DOHH2 (cell line): ENCODE data around the gene MAGEC1.

Experiments
- H3F3A ChIP-seq: fragments of 200-600 bp; sonication (generic), shearing (Covaris generic); 2 replicates; pipeline ENCODE4 v1.6.0; 2016; ENCODE audit warnings: antibody characterized with exemption, mild to moderate bottlenecking; ENCODE audit not compliant: control insufficient read depth, insufficient read depth
- H3K27ac ChIP-seq: fragments of 200-600 bp; sonication (generic); 2 replicates; pipeline ENCODE4 v1.5.1; 2014; ENCODE audit warnings: low read depth, mild to moderate bottlenecking, low read length, moderate library complexity
- H3K27me3 ChIP-seq: fragments of 200-600 bp; sonication (generic); 2 replicates; pipeline ENCODE4 v1.6.1; 2014; ENCODE audit warnings: mild to moderate bottlenecking, low read length, mixed read lengths; ENCODE audit not compliant: control insufficient read depth
- H3K36me3 ChIP-seq: fragments of 200-600 bp; sonication (generic); 2 replicates; pipeline ENCODE4 v1.6.1; 2014; ENCODE audit warnings: mild to moderate bottlenecking, low read length, moderate library complexity, mixed read lengths; ENCODE audit not compliant: control insufficient read depth
- H3K4me1 ChIP-seq: fragments of 200-600 bp; sonication (generic); 2 replicates; pipeline ENCODE4 v1.6.1; 2014; ENCODE audit warnings: mild to moderate bottlenecking, low read length, mixed read lengths; ENCODE audit not compliant: control insufficient read depth
- H3K4me2 ChIP-seq: fragments of 200-600 bp; sonication (generic); 2 replicates; pipeline ENCODE4 v1.6.0; 2014; ENCODE audit warnings: mild to moderate bottlenecking, low read length, moderate library complexity
- H3K4me3 ChIP-seq: fragments of 200-600 bp; sonication (generic); 2 replicates; pipeline ENCODE4 v1.5.1; 2014; ENCODE audit warnings: mild to moderate bottlenecking, low read length, mixed read lengths
- H3K79me2 ChIP-seq: fragments of 200-600 bp; sonication (generic); 2 replicates; pipeline ENCODE4 v1.6.1; 2014; ENCODE audit warnings: mild to moderate bottlenecking, low read length, mixed read lengths; ENCODE audit not compliant: control insufficient read depth
- H3K9me2 ChIP-seq: fragments of 200-600 bp; sonication (generic); replicated peaks from 2 replicates; pipeline ENCODE4 v1.6.1; 2014; ENCODE audit warnings: mild to moderate bottlenecking, low read length, mixed read lengths; ENCODE audit not compliant: control insufficient read depth
- H3K9me3 ChIP-seq: fragments of 200-600 bp; sonication (generic); 2 replicates; pipeline ENCODE4 v1.6.1; 2014; ENCODE audit warnings: antibody characterized with exemption, low read length, mixed read lengths; ENCODE audit not compliant: control insufficient read depth, insufficient read depth
- H4K20me1 ChIP-seq: fragments of 200-600 bp; sonication (generic); 2 replicates; pipeline ENCODE4 v1.6.0; 2014; ENCODE audit warnings: low read depth, mild to moderate bottlenecking, antibody characterized with exemption, low read length, moderate library complexity; ENCODE audit not compliant: control insufficient read depth, insufficient read depth
- EZH2phosphoT487 ChIP-seq: fragments of 200-600 bp; sonication (generic); IDR thresholded peaks from 2 replicates; pipeline ENCODE4 v1.6.1; 2017; ENCODE audit warnings: borderline replicate concordance, mild to moderate bottlenecking, antibody characterized with exemption, low read length, moderate library complexity, mixed read lengths
- TF ChIP-seq, protein P1 (sequence below): fragments of 200-600 bp; sonication (generic); IDR thresholded peaks from one replicate; pipeline ENCODE4 v1.5.1; 2014; ENCODE audit warnings: antibody characterized with exemption, mild to moderate bottlenecking, low read depth, low read length; ENCODE audit not compliant: poor library complexity, severe bottlenecking

The MAGEC1 gene

GRCh38 chrX:141894733-141895132, 9.0 kb upstream of the MAGEC1 start:
- Histone ChIP-seq H3K4me3 (no peak overlapping the region), H4K20me1 (no peaks in the 10 kb centered on the region), H3K4me2 (no peak overlapping the region), H3K79me2 (no peaks in the 10 kb centered on the region), H3K4me1 (no peaks in the 10 kb centered on the region), H3K27ac (no peak overlapping the region), H3F3A (no peaks in the 10 kb centered on the region), H3K36me3 (no peaks in the 10 kb centered on the region), H3K9me3 (no peaks in the 10 kb centered on the region), H3K27me3 (no peaks in the 10 kb centered on the region), H3K9me2 (no peaks in the 10 kb centered on the region)
- no peak for TF ChIP-seq EZH2phosphoT487
- TF ChIP-seq, protein P1, sequence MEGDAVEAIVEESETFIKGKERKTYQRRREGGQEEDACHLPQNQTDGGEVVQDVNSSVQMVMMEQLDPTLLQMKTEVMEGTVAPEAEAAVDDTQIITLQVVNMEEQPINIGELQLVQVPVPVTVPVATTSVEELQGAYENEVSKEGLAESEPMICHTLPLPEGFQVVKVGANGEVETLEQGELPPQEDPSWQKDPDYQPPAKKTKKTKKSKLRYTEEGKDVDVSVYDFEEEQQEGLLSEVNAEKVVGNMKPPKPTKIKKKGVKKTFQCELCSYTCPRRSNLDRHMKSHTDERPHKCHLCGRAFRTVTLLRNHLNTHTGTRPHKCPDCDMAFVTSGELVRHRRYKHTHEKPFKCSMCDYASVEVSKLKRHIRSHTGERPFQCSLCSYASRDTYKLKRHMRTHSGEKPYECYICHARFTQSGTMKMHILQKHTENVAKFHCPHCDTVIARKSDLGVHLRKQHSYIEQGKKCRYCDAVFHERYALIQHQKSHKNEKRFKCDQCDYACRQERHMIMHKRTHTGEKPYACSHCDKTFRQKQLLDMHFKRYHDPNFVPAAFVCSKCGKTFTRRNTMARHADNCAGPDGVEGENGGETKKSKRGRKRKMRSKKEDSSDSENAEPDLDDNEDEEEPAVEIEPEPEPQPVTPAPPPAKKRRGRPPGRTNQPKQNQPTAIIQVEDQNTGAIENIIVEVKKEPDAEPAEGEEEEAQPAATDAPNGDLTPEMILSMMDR: no peak

GRCh38 chrX:141897690-141898089, 6.0 kb upstream of the MAGEC1 start:
- Histone ChIP-seq H3K4me2 (no peak overlapping the region), H3K4me3 (no peak overlapping the region), H4K20me1 (no peaks in the 10 kb centered on the region), H3K9me3 (no peaks in the 10 kb centered on the region), H3K27me3 (no peaks in the 10 kb centered on the region), H3K79me2 (no peaks in the 10 kb centered on the region), H3K27ac (no peak overlapping the region), H3K9me2 (no peaks in the 10 kb centered on the region), H3K4me1 (no peaks in the 10 kb centered on the region), H3F3A (no peaks in the 10 kb centered on the region), H3K36me3 (no peaks in the 10 kb centered on the region)
- TF ChIP-seq, protein P1: no peak
- no peak for TF ChIP-seq EZH2phosphoT487

DNA sequence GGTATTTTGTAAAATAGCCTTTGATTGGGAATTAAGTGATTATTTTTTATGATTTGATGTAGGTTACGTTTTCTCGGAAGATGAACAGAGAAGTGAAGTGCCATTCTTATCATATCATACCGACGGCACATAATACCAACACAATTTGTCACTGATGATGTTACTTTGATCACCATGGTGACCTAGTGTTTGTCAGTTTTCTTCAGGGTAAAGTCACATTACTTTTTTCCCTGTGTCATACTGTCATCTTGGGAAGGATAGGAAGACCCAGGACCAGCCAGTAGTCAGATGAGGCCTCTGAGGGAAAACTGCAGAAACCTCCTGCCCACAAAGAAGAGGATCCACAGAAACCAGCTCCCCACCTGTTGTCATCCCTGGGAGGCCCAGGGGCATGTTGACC, 1.3 kb upstream of the MAGEC1 start:
- no peaks in the 10 kb centered on the region for H3F3A ChIP-seq
- H4K20me1 ChIP-seq: no peaks in the 10 kb centered on the region
- TF ChIP-seq EZH2phosphoT487: no peak
- TF ChIP-seq, protein P1: no peak
- H3K4me1 ChIP-seq: no peaks in the 10 kb centered on the region
- no peaks in the 10 kb centered on the region for H3K27me3 ChIP-seq
- H3K9me3 ChIP-seq: no peaks in the 10 kb centered on the region
- H3K36me3 ChIP-seq: no peaks in the 10 kb centered on the region
- H3K4me3 ChIP-seq: no peak overlapping the region
- H3K27ac ChIP-seq: no peak overlapping the region
- no peak overlapping the region for H3K4me2 ChIP-seq
- no peaks in the 10 kb centered on the region for H3K9me2 ChIP-seq
- H3K79me2 ChIP-seq: no peaks in the 10 kb centered on the region

DNA sequence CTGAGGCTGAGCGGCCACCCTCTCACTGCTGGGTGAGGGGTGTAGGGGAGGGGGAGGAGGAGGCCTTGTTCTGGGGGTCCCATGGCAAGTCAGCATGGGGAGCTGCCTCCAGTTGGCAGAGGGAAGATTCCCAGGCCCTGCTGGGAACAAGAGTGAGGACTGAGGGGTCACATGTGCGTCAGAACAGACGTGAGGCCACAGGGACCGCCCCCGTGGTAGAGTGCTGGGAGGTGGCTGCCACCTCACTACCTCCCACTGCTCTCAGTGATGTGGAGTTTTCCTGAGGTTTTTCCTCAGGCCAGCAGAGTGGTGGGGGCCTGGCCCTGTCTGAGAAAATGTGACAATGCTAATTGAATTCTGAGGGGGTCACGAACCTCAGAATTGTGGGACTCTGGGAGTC, 568 bp downstream of the MAGEC1 start:
- Histone ChIP-seq H3K79me2 (no peaks in the 10 kb centered on the region), H3K4me1 (no peaks in the 10 kb centered on the region), H3K36me3 (no peaks in the 10 kb centered on the region), H3K27ac (no peak overlapping the region), H3K4me2 (no peak overlapping the region), H3F3A (no peaks in the 10 kb centered on the region), H3K4me3 (no peak overlapping the region), H3K9me3 (no peaks in the 10 kb centered on the region), H3K9me2 (no peaks in the 10 kb centered on the region), H3K27me3 (no peaks in the 10 kb centered on the region), H4K20me1 (no peaks in the 10 kb centered on the region)
- TF ChIP-seq EZH2phosphoT487: no peak
- TF ChIP-seq, protein P1: no peak
